LNCaP clone FGC (cell line): ENCODE measurements around the gene YEATS2.
"Not testable (repeated sequence)": the region's sequence is repeated elsewhere in the genome, so short reads cannot be mapped to it uniquely, and the experiment has no call there.

ENCODE experiments used
- DNase-seq: peaks from one replicate; pipeline ENCODE4 v3.0.0-alpha.2; 2011; ENCODE audit warnings: low read depth
- H3K4me3 ChIP-seq: 2 replicates; pipeline ENCODE4 v1.5.1; 2011; ENCODE audit warnings: mild to moderate bottlenecking, low read depth, low read length, control low read depth
- TF ChIP-seq, protein P1 (sequence below): IDR thresholded peaks from 2 replicates; pipeline ENCODE4 v1.5.1; 2012; ENCODE audit warnings: mild to moderate bottlenecking; ENCODE audit not compliant: control insufficient read depth, insufficient read depth; ENCODE audit errors: extremely low read depth

Gene YEATS2

DNA sequence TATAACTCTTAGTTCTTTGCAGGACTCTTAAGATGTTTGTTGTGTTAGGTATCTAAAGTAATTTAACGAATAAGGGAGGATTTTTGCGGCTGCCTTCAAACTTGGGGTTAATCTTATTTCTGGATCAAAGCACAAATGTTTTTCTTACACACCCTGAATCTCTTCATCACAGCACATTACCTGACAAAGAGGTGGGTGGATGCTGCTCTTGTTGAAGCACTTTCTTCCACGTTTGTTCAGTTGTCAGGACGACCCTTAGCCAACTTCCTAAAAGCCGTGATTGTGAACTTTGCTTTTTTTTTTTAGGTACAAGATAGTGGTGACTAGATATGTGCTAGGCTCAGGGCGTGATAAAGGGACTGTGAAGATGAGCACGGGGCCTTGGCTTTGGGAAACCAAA is 36.0 kb downstream of the YEATS2 start:
- no peak overlapping the region for H3K4me3 ChIP-seq
- TF ChIP-seq, protein P1, sequence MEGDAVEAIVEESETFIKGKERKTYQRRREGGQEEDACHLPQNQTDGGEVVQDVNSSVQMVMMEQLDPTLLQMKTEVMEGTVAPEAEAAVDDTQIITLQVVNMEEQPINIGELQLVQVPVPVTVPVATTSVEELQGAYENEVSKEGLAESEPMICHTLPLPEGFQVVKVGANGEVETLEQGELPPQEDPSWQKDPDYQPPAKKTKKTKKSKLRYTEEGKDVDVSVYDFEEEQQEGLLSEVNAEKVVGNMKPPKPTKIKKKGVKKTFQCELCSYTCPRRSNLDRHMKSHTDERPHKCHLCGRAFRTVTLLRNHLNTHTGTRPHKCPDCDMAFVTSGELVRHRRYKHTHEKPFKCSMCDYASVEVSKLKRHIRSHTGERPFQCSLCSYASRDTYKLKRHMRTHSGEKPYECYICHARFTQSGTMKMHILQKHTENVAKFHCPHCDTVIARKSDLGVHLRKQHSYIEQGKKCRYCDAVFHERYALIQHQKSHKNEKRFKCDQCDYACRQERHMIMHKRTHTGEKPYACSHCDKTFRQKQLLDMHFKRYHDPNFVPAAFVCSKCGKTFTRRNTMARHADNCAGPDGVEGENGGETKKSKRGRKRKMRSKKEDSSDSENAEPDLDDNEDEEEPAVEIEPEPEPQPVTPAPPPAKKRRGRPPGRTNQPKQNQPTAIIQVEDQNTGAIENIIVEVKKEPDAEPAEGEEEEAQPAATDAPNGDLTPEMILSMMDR = no peak
- DNase-seq = no peak

- H3K4me3 ChIP-seq = no peak overlapping the region
- no peak for DNase-seq
- TF ChIP-seq, protein P1 = no peak
These were observed 37.3 kb downstream of the YEATS2 start for GRCh38 chr3:183734750-183735494.

GRCh38 chr3:183737116-183737515 is 39.5 kb downstream of the YEATS2 start:
- no peak for DNase-seq

GRCh38 chr3:183740154-183740553 is 42.6 kb downstream of the YEATS2 start:
- H3K4me3 ChIP-seq, DNase-seq: not testable (repeated sequence)

More at GRCh38 chr3:183737116-183737515, 39.5 kb downstream of the YEATS2 start:
- no peak overlapping the region for H3K4me3 ChIP-seq
- TF ChIP-seq, protein P1 = no peak

GRCh38 chr3:183743231-183743630 is 45.6 kb downstream of the YEATS2 start:
- TF ChIP-seq, protein P1 = no peak

DNA sequence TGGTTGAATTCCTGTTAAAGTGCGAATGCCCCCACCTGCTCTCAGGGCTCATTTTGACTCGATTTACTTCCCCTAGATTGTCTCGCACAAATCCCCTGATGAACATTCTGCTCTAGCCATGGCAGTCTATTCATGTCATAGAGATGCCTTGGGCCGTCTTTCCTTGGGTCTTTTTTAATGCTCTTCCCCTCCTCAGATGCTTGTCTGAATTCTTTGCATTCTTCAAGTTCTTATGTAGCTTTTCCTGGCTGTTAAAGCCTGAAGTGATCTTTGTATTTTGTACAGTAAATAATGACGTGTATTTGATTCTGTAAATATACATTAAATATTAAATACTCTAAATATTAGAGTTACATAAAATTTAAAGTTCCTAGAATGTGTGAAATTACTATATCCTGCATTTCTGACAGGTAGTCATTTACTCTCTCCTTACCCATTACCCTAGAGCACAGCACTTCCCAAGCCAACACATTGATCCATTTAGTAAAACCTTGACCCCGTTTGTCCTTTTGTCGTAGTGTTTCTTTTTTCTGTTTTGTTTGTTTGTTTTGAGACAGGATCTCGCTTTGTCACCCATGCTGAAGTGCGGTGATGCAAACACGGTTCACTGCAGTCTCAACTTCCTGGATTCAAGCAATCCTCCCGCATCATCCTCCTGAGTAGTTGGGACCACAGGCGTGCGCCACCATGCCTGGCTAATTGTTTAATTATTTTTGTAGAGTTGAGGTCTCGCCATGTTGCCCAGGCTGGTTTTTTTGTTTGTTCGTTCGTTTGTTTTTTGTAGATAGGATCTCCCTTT is 47.9 kb downstream of the YEATS2 start:
- no peak overlapping the region for H3K4me3 ChIP-seq
- no peak for DNase-seq
- TF ChIP-seq, protein P1 = no peak

More at GRCh38 chr3:183743231-183743630, 45.6 kb downstream of the YEATS2 start:
- no peak overlapping the region for H3K4me3 ChIP-seq
- no peak for DNase-seq

GRCh38 chr3:183754052-183754451 is 56.5 kb downstream of the YEATS2 start:
- TF ChIP-seq, protein P1 = no peak
- DNase-seq = no peak
- H3K4me3 ChIP-seq = no peak overlapping the region
